B cell (primary cell): ENCODE results near the gene CFAP61. TPM values are rescaled to one million over a fixed set of nuclear protein-coding genes. Genes with fewer than 3 reads are reported as not detected.

ENCODE experiments used
- ATAC-seq: fragments of 200-7000 bp; cut with Tn5 transposase; one replicate; pipeline ENCODE4 v1.10.0; 2021; ENCODE audit warnings: low read depth, mild to moderate bottlenecking, moderate number of reproducible peaks, moderate library complexity
- CTCF ChIA-PET: fragments of 350-600 bp; sonication (Branson Sonifier 250); formaldehyde crosslinking; loops from one replicate; lab custom pipeline; 2021; ENCODE audit warnings: antibody characterized with exemption, inconsistent platforms; lab: Charles Lee
- POLR2A ChIA-PET: fragments of 350-600 bp; sonication (Branson Sonifier 250); formaldehyde crosslinking; loops from one replicate; lab custom pipeline; 2021; ENCODE audit warnings: antibody characterized with exemption; lab: Charles Lee
- DNase-seq: peaks from one replicate; pipeline ENCODE4 v3.0.0; 2013
- H2AFZ ChIP-seq: 2 replicates; pipeline ENCODE4 v1.6.1; 2012; ENCODE audit warnings: mild to moderate bottlenecking, low read depth, low read length; ENCODE audit not compliant: insufficient read depth, poor library complexity, severe bottlenecking
- H3K27ac ChIP-seq, 2 donors: 1 replicate in 1 of 2; 2 replicates in 1 of 2; pipeline ENCODE4 v1.5.1; 2012 to 2013; ENCODE audit warnings: low read length in 2 of 2, mild to moderate bottlenecking in 2 of 2, moderate library complexity in 1 of 2
- H3K27me3 ChIP-seq, 4 experiments: fragments of 200-600 bp in 1 of 4; sonication (generic) in 1 of 4; replicated peaks in 1 of 4; 1 replicate in 2 of 4; 2 replicates in 2 of 4; pipeline versions ENCODE4 v1.6.1 to v1.7.0; 2013 to 2016; ENCODE audit warnings: low read length in 3 of 4, mild to moderate bottlenecking in 2 of 4, mixed read lengths in 1 of 4, moderate library complexity in 1 of 4; ENCODE audit not compliant: insufficient read depth in 4 of 4, control insufficient read depth in 3 of 4; ENCODE audit errors: control extremely low read depth in 1 of 4
- H3K36me3 ChIP-seq, 2 experiments: replicated peaks in 1 of 2; 1 replicate in 1 of 2; 2 replicates in 1 of 2; pipeline versions ENCODE4 v1.6.1 to v1.7.1; 2013; ENCODE audit warnings: low read length in 1 of 2; ENCODE audit not compliant: insufficient read depth in 2 of 2, control insufficient read depth in 1 of 2; ENCODE audit errors: control extremely low read depth in 1 of 2, extremely low read depth in 1 of 2
- H3K4me1 ChIP-seq, 2 donors: fragments of 200-600 bp in 1 of 2; sonication (generic) in 1 of 2; 1 replicate in 1 of 2; 2 replicates in 1 of 2; pipeline versions ENCODE4 v1.5.1 to v1.6.1; 2013 to 2017; ENCODE audit warnings: low read length in 2 of 2; ENCODE audit not compliant: control insufficient read depth in 2 of 2, insufficient read depth in 2 of 2
- H3K4me2 ChIP-seq: replicated peaks from 2 replicates; pipeline ENCODE3; 2012; ENCODE audit warnings: mild to moderate bottlenecking, low read depth, low read length; ENCODE audit not compliant: poor library complexity, severe bottlenecking
- H3K4me3 ChIP-seq, 5 experiments: fragments of 200-600 bp in 1 of 5; sonication (generic) in 1 of 5; 1 replicate in 3 of 5; 2 replicates in 2 of 5; pipeline versions ENCODE4 v1.5.1 to v1.7.0; 2011 to 2016; ENCODE audit warnings: low read length in 4 of 5, mild to moderate bottlenecking in 4 of 5, low read depth in 2 of 5, control low read depth in 1 of 5, moderate library complexity in 1 of 5; ENCODE audit not compliant: insufficient read depth in 1 of 5; ENCODE audit errors: control extremely low read depth in 1 of 5, extremely low read depth in 1 of 5
- H3K79me2 ChIP-seq: fragments of 200-600 bp; sonication (generic); one replicate; pipeline ENCODE4 v1.6.0; 2016; ENCODE audit warnings: low read length; ENCODE audit not compliant: control insufficient read depth, insufficient read depth
- H3K9ac ChIP-seq: fragments of 200-600 bp; sonication (generic); 2 replicates; pipeline ENCODE4 v1.6.1; 2017; ENCODE audit warnings: mild to moderate bottlenecking, low read length, moderate library complexity
- H3K9me3 ChIP-seq, 3 donors: one replicate each; pipeline versions ENCODE4 v1.6.1 to v1.7.1; 2013; ENCODE audit warnings: low read length in 2 of 3; ENCODE audit not compliant: control insufficient read depth in 2 of 3, insufficient read depth in 1 of 3; ENCODE audit errors: control extremely low read depth in 1 of 3
- H4K20me1 ChIP-seq: 2 replicates; pipeline ENCODE4 v1.6.0; 2012; ENCODE audit warnings: mild to moderate bottlenecking, low read length; ENCODE audit not compliant: insufficient read depth, control insufficient read depth, poor library complexity, severe bottlenecking
- H3K27ac Mint-ChIP-seq: one replicate; pipeline ENCODE4 v1.8.0; 2021; ENCODE audit warnings: mixed read lengths
- H3K27me3 Mint-ChIP-seq: one replicate; pipeline ENCODE4 v1.8.0; 2021; ENCODE audit warnings: mixed read lengths
- H3K4me1 Mint-ChIP-seq: one replicate; pipeline ENCODE4 v1.8.0; 2021; ENCODE audit warnings: mixed read lengths
- H3K4me3 Mint-ChIP-seq: one replicate; pipeline ENCODE4 v1.8.0; 2021; ENCODE audit warnings: mixed read lengths
- H3K9me3 Mint-ChIP-seq: one replicate; pipeline ENCODE4 v1.8.0; 2022; ENCODE audit warnings: mixed read lengths; ENCODE audit not compliant: insufficient read depth
- EZH2 ChIP-seq: IDR thresholded peaks from 2 replicates; pipeline ENCODE4 v1.6.1; 2012; ENCODE audit warnings: borderline replicate concordance, low read depth, mild to moderate bottlenecking, moderate library complexity, low read length; ENCODE audit not compliant: insufficient read depth, poor library complexity, severe bottlenecking
- WGBS: methylation state at CpG from one replicate; pipeline ENCODE4 v1.1.5; 2013; ENCODE audit warnings: missing lambda C conversion rate; ENCODE audit not compliant: insufficient coverage; 5-methylcytosine and 5-hydroxymethylcytosine counted together
- intact Hi-C: fragments of 100-400 bp; cut with micrococcal nuclease; formaldehyde crosslinking; loops from one replicate; pipeline ENCODE4 v1.10.0; 2022
- polyA plus RNA-seq: library from polyadenylated mRNA; depleted of rRNA; stranded (reverse); fragments of >200 nt; gene quantifications from 2 replicates; pipeline ENCODE4 v1.2.3, GENCODE V29; 2012
- total RNA-seq, 2 donors: library from RNA; stranded (reverse); fragments of 120-200 nt in 1 of 2; gene quantifications; 1 replicate in 1 of 2; 2 replicates in 1 of 2; pipeline versions ENCODE4 v1.2.3 to v1.2.4, GENCODE V29; 2013 to 2022
- TF ChIP-seq, protein P1 (sequence below): fragments of 200-600 bp; IDR thresholded peaks from one replicate; pipeline ENCODE4 v1.8.0; 2022; ENCODE audit warnings: antibody characterized with exemption, mild to moderate bottlenecking

CFAP61 gene
- total and polyA plus RNA-seq, 2 donors (not counting 1 experiment from before 2014, with no cell fraction given) = not detected

DNA sequence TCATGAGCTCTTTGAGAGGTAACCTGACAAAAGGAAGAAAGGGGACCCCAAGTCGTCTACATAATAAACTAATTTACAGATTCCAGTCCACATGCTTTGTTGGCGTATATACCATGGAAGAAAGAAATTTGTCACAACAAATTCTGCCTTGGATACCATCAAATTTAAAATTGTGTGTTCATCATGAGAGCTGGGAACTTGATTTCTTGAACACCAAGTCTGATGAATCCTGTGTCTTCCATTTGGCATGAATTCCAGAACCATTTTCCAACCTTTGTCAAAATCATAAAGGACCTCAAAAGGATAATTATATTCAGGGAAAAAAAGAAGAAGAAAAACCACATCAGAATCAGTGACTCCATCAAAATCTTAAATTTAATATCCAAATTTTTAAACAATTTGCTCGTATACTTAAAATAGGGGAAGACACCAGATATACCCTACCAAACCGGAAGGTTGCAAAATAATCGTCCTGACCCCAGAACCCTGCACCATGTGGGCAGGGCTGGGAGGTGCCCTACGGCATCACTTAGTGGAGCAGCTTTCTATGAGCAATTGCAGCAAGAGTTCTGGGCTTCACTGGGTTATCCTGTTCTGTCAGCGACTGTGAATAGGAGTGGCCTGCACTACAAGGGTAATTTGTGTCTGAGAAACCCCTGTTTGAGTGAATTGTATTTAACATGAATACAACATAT, 241.5 kb downstream of the CFAP61 start:
- Histone ChIP-seq H3K36me3 (no peaks in the 10 kb centered on the region), H2AFZ (no peak overlapping the region), H4K20me1 (no peaks in the 10 kb centered on the region), H3K27me3 (peaks cover 0 to 2% (median 0%) of the 10 kb centered on the region in 4 experiments), H3K79me2 (no peaks in the 10 kb centered on the region), H3K4me2 (no peak overlapping the region), H3K9ac (no peak overlapping the region), H3K4me1 (no peaks in the 10 kb centered on the region), H3K4me3 (no peak overlapping the region), H3K27ac (no peak overlapping the region), H3K9me3 (peaks cover 0 to 2% (median 0%) of the 10 kb centered on the region in 3 donors)
- Mint-ChIP-seq H3K27ac (no peak overlapping the region), H3K9me3 (no peaks in the 10 kb centered on the region), H3K4me1 (no peaks in the 10 kb centered on the region), H3K4me3 (no peak overlapping the region), H3K27me3 (peaks cover 10% of the 10 kb centered on the region)
- ChIA-PET POLR2A (no interaction called here), CTCF (no interaction called here)
- 100% methylated on average over 3 of the region's 7 CpGs for WGBS
- intact Hi-C loops = no loop called here
- no peak for TF ChIP-seq EZH2
- TF ChIP-seq, protein P1, sequence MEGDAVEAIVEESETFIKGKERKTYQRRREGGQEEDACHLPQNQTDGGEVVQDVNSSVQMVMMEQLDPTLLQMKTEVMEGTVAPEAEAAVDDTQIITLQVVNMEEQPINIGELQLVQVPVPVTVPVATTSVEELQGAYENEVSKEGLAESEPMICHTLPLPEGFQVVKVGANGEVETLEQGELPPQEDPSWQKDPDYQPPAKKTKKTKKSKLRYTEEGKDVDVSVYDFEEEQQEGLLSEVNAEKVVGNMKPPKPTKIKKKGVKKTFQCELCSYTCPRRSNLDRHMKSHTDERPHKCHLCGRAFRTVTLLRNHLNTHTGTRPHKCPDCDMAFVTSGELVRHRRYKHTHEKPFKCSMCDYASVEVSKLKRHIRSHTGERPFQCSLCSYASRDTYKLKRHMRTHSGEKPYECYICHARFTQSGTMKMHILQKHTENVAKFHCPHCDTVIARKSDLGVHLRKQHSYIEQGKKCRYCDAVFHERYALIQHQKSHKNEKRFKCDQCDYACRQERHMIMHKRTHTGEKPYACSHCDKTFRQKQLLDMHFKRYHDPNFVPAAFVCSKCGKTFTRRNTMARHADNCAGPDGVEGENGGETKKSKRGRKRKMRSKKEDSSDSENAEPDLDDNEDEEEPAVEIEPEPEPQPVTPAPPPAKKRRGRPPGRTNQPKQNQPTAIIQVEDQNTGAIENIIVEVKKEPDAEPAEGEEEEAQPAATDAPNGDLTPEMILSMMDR = no peak
- ATAC-seq (no peak), DNase-seq (no peak)
